ENCODE results near the gene GHRH. TPM values are rescaled to one million over a fixed set of nuclear protein-coding genes. Genes with fewer than 3 reads are reported as not detected.

GHRH gene
- not detected in 2 replicates for polyA plus RNA-seq (2011; rRNA removed)
- polyA minus RNA-seq (2011; rRNA and poly(A)+ RNA removed): not detected in 2 replicates

GRCh38 chr20:37261714-37262113 lies at the start of gene GHRH:
Gene GHRH, minus strand, starts transcription at chr20:37261814. Its CDS starts 4,925 bp downstream, at chr20:37256889.
- Histone ChIP-seq H3K4me3 (ENCODE audit: low read depth, low read length) (no peak within 1 kb of the TSS), H3K27me3 (ENCODE audit: control insufficient read depth, insufficient read depth, low read length) (peaks cover 19% of the 10 kb centered on the region), H3K36me3 (ENCODE audit: control insufficient read depth, insufficient read depth, low read length) (no peaks in the 10 kb centered on the region)
- no peak for DNase-seq (ENCODE audit: low read depth)
- TF ChIP-seq CTCF (IDR thresholded peaks at IDR 0.05; ENCODE audit: insufficient read depth, low read depth, low read length): no peak
- ChIA-PET CTCF (interaction anchor here (1.6 kb wide), 2 partner anchors 59 to 66 kb away, joined by 4 to 5 read pairs; no protein-coding TSS in a partner anchor), POLR2A (no interaction called here)

- no peak for TF ChIP-seq CTCF (IDR thresholded peaks at IDR 0.05; ENCODE audit: insufficient read depth, low read depth, low read length)
- peaks cover 4% of the 10 kb centered on the region; the same call in 1 of the 2 replicates for H3K36me3 ChIP-seq (ENCODE audit: control insufficient read depth, insufficient read depth, low read length)
- POLR2A ChIA-PET: no interaction called here
- DNase-seq (ENCODE audit: low read depth): no peak
- CTCF ChIA-PET: interaction anchor here (0.8 kb wide), 1 partner anchor 13 kb away, joined by 3 read pairs; no protein-coding TSS in a partner anchor
- no peak overlapping the region for H3K4me3 ChIP-seq (ENCODE audit: low read depth, low read length)
- no peaks in the 10 kb centered on the region for H3K27me3 ChIP-seq (ENCODE audit: control insufficient read depth, insufficient read depth, low read length)
Observed at GRCh38 chr20:37310951-37311350, 49.3 kb upstream of the GHRH start.

GRCh38 chr20:37309936-37310590 lies 48.4 kb upstream of the GHRH start:
- DNase-seq (ENCODE audit: low read depth): no peak
- CTCF ChIA-PET: no interaction called here

GRCh38 chr20:37309290-37309689 lies 47.7 kb upstream of the GHRH start:
- no peak for TF ChIP-seq CTCF (IDR thresholded peaks at IDR 0.05; ENCODE audit: insufficient read depth, low read depth, low read length)
- POLR2A ChIA-PET: no interaction called here
- Histone ChIP-seq H3K36me3 (ENCODE audit: control insufficient read depth, insufficient read depth, low read length) (peaks cover 4% of the 10 kb centered on the region; the same call in 1 of the 2 replicates), H3K27me3 (ENCODE audit: control insufficient read depth, insufficient read depth, low read length) (no peaks in the 10 kb centered on the region), H3K4me3 (ENCODE audit: low read depth, low read length) (no peak overlapping the region)
- DNase-seq (ENCODE audit: low read depth): no peak
- CTCF ChIA-PET: no interaction called here

More at GRCh38 chr20:37309936-37310590, 48.4 kb upstream of the GHRH start:
- peaks cover 4% of the 10 kb centered on the region; the same call in 1 of the 2 replicates for H3K36me3 ChIP-seq (ENCODE audit: control insufficient read depth, insufficient read depth, low read length)
- POLR2A ChIA-PET: no interaction called here
- H3K27me3 ChIP-seq (ENCODE audit: control insufficient read depth, insufficient read depth, low read length): no peaks in the 10 kb centered on the region
- no peak for TF ChIP-seq CTCF (IDR thresholded peaks at IDR 0.05; ENCODE audit: insufficient read depth, low read depth, low read length)
- H3K4me3 ChIP-seq (ENCODE audit: low read depth, low read length): no peak overlapping the region

GRCh38 chr20:37308086-37309050 lies 46.8 kb upstream of the GHRH start:
- Histone ChIP-seq H3K4me3 (ENCODE audit: low read depth, low read length) (no peak overlapping the region), H3K27me3 (ENCODE audit: control insufficient read depth, insufficient read depth, low read length) (no peaks in the 10 kb centered on the region), H3K36me3 (ENCODE audit: control insufficient read depth, insufficient read depth, low read length) (peaks cover 4% of the 10 kb centered on the region; the same call in 1 of the 2 replicates)
- TF ChIP-seq CTCF (IDR thresholded peaks at IDR 0.05; ENCODE audit: insufficient read depth, low read depth, low read length): no peak
- DNase-seq (ENCODE audit: low read depth): no peak
- ChIA-PET CTCF (no interaction called here), POLR2A (no interaction called here)
